ENCODE measurements around the gene GLB1L.

GLB1L gene

GRCh38 chr2:219274361-219274921 lies 29.2 kb upstream of the GLB1L start:
- Histone ChIP-seq H3K79me2 (ENCODE audit: low read length) (no peaks in the 10 kb centered on the region), H3K9me3 (replicated peaks; ENCODE audit: insufficient read depth, low read length) (no peaks in the 10 kb centered on the region), H3K4me1 (ENCODE audit: low read length) (peaks cover 16% of the 10 kb centered on the region), H3K9me2 (replicated peaks; ENCODE audit: insufficient read depth, low read length) (no peaks in the 10 kb centered on the region), H3K27me3 (replicated peaks; ENCODE audit: insufficient read depth, low read length) (no peaks in the 10 kb centered on the region), H3F3A (ENCODE audit: insufficient read depth, low read length) (peaks cover 11% of the 10 kb centered on the region), H3K36me3 (replicated peaks; ENCODE audit: insufficient read depth, low read length) (no peaks in the 10 kb centered on the region), H3K4me2 (ENCODE audit: low read depth, low read length) (no peak overlapping the region), H4K20me1 (ENCODE audit: insufficient read depth, low read length) (no peaks in the 10 kb centered on the region), H2AFZ (ENCODE audit: low read length) (no peak overlapping the region), H3K27ac (ENCODE audit: low read length) (no peak overlapping the region), H3K9ac (ENCODE audit: low read length) (no peak overlapping the region), H3K4me3 (ENCODE audit: low read length) (no peak overlapping the region)
- TF ChIP-seq EZH2 (optimal IDR thresholded peaks at IDR 0.05; ENCODE audit: low read depth, low read length) (no peak), CTCF (IDR thresholded peaks at IDR 0.05; ENCODE audit: low read length) (no peak), EZH2phosphoT487 (IDR thresholded peaks at IDR 0.05; ENCODE audit: low read length) (no peak)
- no peak for DNase-seq

- Histone ChIP-seq H3K79me2 (ENCODE audit: low read length) (no peaks in the 10 kb centered on the region), H3F3A (ENCODE audit: insufficient read depth, low read length) (peaks cover 10% of the 10 kb centered on the region), H3K4me1 (ENCODE audit: low read length) (peaks cover 16% of the 10 kb centered on the region), H2AFZ (ENCODE audit: low read length) (no peak overlapping the region), H3K4me3 (ENCODE audit: low read length) (no peak overlapping the region), H3K9me2 (replicated peaks; ENCODE audit: insufficient read depth, low read length) (no peaks in the 10 kb centered on the region), H4K20me1 (ENCODE audit: insufficient read depth, low read length) (no peaks in the 10 kb centered on the region), H3K9me3 (replicated peaks; ENCODE audit: insufficient read depth, low read length) (no peaks in the 10 kb centered on the region), H3K4me2 (ENCODE audit: low read depth, low read length) (no peak overlapping the region), H3K27me3 (replicated peaks; ENCODE audit: insufficient read depth, low read length) (no peaks in the 10 kb centered on the region), H3K36me3 (replicated peaks; ENCODE audit: insufficient read depth, low read length) (no peaks in the 10 kb centered on the region), H3K27ac (ENCODE audit: low read length) (no peak overlapping the region), H3K9ac (ENCODE audit: low read length) (no peak overlapping the region)
- TF ChIP-seq EZH2 (optimal IDR thresholded peaks at IDR 0.05; ENCODE audit: low read depth, low read length) (no peak), CTCF (IDR thresholded peaks at IDR 0.05; ENCODE audit: low read length) (no peak), EZH2phosphoT487 (IDR thresholded peaks at IDR 0.05; ENCODE audit: low read length) (no peak)
- DNase-seq: no peak
These were observed 28.7 kb upstream of the GLB1L start for GRCh38 chr2:219273937-219274336.

GRCh38 chr2:219272995-219273394 lies 27.8 kb upstream of the GLB1L start:
- no peak overlapping the region for H3K4me2 ChIP-seq (ENCODE audit: low read depth, low read length)

More at GRCh38 chr2:219272995-219273394, 27.8 kb upstream of the GLB1L start:
- H3K9me3 ChIP-seq (replicated peaks; ENCODE audit: insufficient read depth, low read length): no peaks in the 10 kb centered on the region
- H3K4me3 ChIP-seq (ENCODE audit: low read length): no peak overlapping the region
- no peaks in the 10 kb centered on the region for H3K36me3 ChIP-seq (replicated peaks; ENCODE audit: insufficient read depth, low read length)
- no peak overlapping the region for H2AFZ ChIP-seq (ENCODE audit: low read length)
- no peaks in the 10 kb centered on the region for H3K9me2 ChIP-seq (replicated peaks; ENCODE audit: insufficient read depth, low read length)
- H3K4me1 ChIP-seq (ENCODE audit: low read length): peaks cover 7% of the 10 kb centered on the region
- H3K27me3 ChIP-seq (replicated peaks; ENCODE audit: insufficient read depth, low read length): no peaks in the 10 kb centered on the region
- H3K79me2 ChIP-seq (ENCODE audit: low read length): no peaks in the 10 kb centered on the region
- TF ChIP-seq CTCF (IDR thresholded peaks at IDR 0.05; ENCODE audit: low read length): no peak
- no peak for TF ChIP-seq EZH2 (optimal IDR thresholded peaks at IDR 0.05; ENCODE audit: low read depth, low read length)
- no peak for TF ChIP-seq EZH2phosphoT487 (IDR thresholded peaks at IDR 0.05; ENCODE audit: low read length)
- no peak overlapping the region for H3K27ac ChIP-seq (ENCODE audit: low read length)
- 0 out of 2 replicates have a peak, but pooled peaks cover 2% of the 10 kb centered on the region for H3F3A ChIP-seq (ENCODE audit: insufficient read depth, low read length)
- no peak overlapping the region for H3K9ac ChIP-seq (ENCODE audit: low read length)
- no peaks in the 10 kb centered on the region for H4K20me1 ChIP-seq (ENCODE audit: insufficient read depth, low read length)
- DNase-seq: no peak

Data from MM.1S (cell line).